ENCODE data around the gene WDR54. TPM values are rescaled to one million over a fixed set of nuclear protein-coding genes. Genes with fewer than 3 reads are reported as not detected.
"Not testable (repeated sequence)": the region's sequence is repeated elsewhere in the genome, so short reads cannot be mapped to it uniquely, and the experiment has no call there.

The WDR54 gene
- total RNA-seq, 4 donors from 2014 or later = 9.6 to 25.2 (median 18.5) TPM

DNA sequence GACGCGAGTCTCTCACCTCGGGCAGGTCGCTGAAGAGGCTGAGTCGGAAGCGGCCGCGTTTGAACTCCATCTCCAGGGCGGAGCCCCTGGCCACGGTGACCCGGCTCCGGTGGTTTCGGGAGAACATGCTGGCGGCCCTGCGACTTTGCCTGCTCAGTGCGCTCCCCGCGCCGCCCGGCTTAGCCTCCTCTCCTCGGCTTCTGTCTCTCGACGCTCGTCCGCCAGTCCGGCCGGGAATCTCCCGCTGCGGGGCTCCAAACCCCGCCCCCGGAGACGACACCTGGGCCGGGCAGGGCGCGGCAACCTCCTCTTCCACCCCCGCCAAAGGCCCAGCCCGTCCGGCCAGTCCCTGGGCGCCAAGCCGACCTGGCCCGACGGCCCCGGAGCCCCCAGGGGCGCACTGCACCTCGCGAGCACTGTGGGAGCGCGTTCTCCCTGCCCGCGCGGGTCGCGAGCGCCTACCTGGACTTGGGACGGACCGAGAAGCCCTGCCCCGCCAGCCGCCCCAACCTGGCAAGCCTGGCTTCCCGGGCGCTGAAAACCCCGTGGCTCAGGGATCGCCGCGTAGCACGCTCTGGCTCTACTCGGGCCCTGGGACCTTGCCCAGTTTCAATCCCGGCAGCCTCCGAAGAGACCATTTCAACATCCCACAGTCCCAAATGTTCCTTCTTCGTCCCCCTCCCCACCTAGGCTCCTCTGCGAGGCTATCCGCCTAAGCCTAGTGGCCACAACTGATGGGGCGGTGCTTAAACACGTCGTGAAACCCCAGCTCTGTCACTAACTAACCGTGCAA lies 20.4 kb downstream of the WDR54 start, which contains the start of gene RTKN:
TSS of gene RTKN (minus strand) at position 248 of the 793 bp plus-strand sequence. CDS start at position 127, 121 bp downstream.
- TF ChIP-seq POLR2A (IDR thresholded peaks at IDR 0.05) = no peak
- TF ChIP-seq EP300 (IDR thresholded peaks at IDR 0.05) = no peak
- TF ChIP-seq, protein P1, sequence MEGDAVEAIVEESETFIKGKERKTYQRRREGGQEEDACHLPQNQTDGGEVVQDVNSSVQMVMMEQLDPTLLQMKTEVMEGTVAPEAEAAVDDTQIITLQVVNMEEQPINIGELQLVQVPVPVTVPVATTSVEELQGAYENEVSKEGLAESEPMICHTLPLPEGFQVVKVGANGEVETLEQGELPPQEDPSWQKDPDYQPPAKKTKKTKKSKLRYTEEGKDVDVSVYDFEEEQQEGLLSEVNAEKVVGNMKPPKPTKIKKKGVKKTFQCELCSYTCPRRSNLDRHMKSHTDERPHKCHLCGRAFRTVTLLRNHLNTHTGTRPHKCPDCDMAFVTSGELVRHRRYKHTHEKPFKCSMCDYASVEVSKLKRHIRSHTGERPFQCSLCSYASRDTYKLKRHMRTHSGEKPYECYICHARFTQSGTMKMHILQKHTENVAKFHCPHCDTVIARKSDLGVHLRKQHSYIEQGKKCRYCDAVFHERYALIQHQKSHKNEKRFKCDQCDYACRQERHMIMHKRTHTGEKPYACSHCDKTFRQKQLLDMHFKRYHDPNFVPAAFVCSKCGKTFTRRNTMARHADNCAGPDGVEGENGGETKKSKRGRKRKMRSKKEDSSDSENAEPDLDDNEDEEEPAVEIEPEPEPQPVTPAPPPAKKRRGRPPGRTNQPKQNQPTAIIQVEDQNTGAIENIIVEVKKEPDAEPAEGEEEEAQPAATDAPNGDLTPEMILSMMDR (IDR thresholded peaks at IDR 0.05) = no peak
- H3K9me3 ChIP-seq = no peaks in the 10 kb centered on the region
- H3K4me3 ChIP-seq = peak within 1 kb of the TSS; percentile 45 to 66 (median 56)
- peak within 1 kb of the TSS; percentile 83 to 94 (median 86) for H3K27ac ChIP-seq
- DNase-seq (ENCODE audit: low spot score in 2 of 2) = peak in 1 of 2 donors; percentile 29
- peaks cover 0 to 70% (median 11%) of the 10 kb centered on the region in 4 donors for H3K4me1 ChIP-seq
- H3K27me3 ChIP-seq = no peaks in the 10 kb centered on the region
- H3K36me3 ChIP-seq = no peaks in the 10 kb centered on the region
- 41 to 52% methylated on average over 36 to 73 of the region's 75 CpGs for WGBS, 2 donors

DNA sequence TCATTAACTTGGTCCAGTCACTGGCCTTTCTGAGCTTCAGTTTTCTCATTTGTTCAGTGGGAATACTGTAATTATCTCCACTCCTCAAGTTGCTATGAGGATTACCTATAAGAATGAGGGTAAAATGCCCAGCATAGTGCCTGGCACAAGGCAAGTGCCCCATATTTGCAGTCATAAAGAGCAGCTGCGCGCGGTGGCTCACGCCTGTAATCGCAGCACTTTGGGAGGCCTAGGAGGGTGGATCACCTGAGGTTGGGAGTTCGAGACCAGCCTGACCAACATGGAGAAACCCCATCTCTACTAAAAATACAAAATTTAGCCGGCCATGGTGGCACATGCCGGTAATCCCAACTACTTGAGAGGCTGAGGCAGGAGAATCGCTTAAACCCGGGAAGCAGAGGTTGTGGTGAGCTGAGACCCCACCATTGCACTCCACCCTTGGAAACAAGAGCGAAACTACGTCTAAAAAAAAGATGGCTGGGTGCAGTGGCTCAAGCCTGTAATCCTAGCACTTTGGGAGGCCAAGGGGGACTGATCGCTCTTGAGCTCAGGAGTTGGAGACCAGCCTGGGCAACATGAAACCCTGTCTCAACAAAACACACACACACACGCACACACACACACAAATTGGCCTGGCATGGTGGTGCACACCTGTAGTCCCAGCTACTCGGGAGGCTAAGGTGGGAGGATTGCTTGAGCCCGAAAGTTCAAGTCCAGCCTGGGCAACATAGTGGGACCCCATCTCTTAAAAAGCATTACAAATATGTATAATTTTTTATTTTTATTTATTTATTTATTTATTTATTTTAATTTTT lies 21.2 kb downstream of the WDR54 start:
- H3K9me3 ChIP-seq; H3K27me3 ChIP-seq; H3K36me3 ChIP-seq; DNase-seq (ENCODE audit: low spot score in 2 of 2): not testable (repeated sequence)
- Histone ChIP-seq H3K4me3 (peak overlapping the region in 2 of 4 donors; percentile 55 to 66), H3K4me1 (peaks cover 0 to 62% (median 11%) of the 10 kb centered on the region in 4 donors), H3K27ac (peak overlapping the region in 3 of 4 donors; percentile 85 to 94 (median 88))
- WGBS, 2 donors = 94 to 95% methylated on average over 16 of the region's 16 CpGs

DNA sequence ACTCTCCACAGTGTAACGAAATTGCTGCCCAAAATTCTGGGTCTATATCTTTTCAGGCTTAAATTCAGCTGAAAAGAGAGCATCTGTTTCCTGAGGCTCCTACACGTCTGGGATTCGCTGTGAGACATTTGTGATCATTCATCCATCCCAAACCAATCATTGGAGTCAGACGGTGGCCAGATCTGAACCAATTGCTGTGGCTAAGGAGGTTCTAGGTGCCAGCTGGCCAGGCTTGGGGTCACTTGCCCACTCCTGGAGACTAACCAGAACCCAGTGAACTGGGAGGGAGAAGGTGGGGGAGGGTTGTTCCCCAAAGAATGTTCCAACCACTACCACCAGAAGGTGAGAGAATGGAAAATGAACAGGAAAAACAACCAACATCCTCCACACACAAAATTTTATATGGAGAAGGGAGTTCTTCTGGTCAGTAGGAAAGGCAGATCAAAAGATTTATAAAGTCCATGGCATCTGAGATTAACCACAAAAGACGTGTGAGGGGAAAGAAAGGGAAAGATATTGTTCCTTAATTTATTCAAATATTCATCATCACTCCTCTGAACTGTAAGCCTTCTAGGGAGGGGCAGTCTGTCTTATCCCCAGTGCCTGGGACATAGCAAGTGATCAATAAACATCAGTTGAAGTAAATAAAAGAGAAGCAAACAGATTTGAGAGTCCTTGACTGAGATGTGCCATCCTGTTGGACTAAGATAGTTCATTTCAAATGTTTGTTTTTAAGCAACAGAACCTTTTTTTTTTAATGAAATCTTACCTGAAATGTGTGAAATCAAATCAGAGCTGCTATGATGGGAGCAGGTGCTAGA lies 23.2 kb downstream of the WDR54 start:
- Histone ChIP-seq H3K4me1 (peaks cover 0 to 41% (median 4%) of the 10 kb centered on the region in 4 donors), H3K4me3 (no peak overlapping the region), H3K36me3 (no peaks in the 10 kb centered on the region), H3K27ac (peak overlapping the region in 2 of 4 donors; percentile 36 to 51), H3K9me3 (no peaks in the 10 kb centered on the region), H3K27me3 (no peaks in the 10 kb centered on the region)
- no peak for TF ChIP-seq EP300 (IDR thresholded peaks at IDR 0.05)
- TF ChIP-seq, protein P1 (IDR thresholded peaks at IDR 0.05) = no peak
- TF ChIP-seq POLR2A (IDR thresholded peaks at IDR 0.05) = no peak
- DNase-seq (ENCODE audit: low spot score in 2 of 2) = no peak
- 27 to 30% methylated on average over 5 of the region's 5 CpGs for WGBS, 2 donors

DNA sequence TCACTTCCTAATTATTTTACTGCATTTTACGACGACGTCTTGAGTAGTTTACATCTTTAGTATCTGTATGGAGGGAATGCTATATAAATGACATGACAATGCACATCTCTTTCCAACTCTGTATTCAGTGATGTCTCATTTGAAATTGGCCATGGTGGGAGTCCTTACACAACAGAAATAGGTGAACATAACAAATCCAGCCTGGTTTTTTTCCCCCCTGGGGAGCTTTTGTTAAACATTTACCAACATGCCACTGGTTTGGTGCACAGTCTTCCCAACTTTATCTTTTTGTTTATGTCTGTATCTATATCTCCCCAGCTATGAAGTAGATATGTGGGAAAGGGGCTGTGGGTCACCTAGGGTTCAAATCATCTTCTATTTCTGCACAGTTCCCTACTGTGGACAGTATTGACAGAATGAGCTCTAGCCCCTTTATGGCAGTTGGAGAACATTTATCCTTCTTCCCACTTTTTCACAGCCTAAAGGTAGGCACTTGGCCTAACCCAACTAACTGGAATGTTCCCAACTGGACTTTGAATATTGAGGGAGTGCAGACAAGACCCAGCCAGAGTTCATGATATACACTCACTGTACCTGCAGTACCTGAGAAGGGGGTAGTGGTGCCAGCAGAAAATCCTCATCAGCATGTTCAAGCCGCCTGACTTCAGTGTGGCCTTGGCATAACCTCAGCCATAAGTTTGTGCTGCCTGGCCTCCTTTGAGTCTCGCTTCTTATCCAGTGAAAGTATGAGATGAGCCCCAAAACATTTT lies 25.9 kb downstream of the WDR54 start:
- no peak overlapping the region for H3K4me3 ChIP-seq
- H3K36me3 ChIP-seq = no peaks in the 10 kb centered on the region
- peaks cover 0 to 14% (median 0%) of the 10 kb centered on the region in 4 donors for H3K4me1 ChIP-seq
- no peak for DNase-seq (ENCODE audit: low spot score in 2 of 2)
- 89 to 92% methylated on average over 5 of the region's 5 CpGs for WGBS, 2 donors
- H3K27ac ChIP-seq = no peak overlapping the region
- TF ChIP-seq, protein P1 (IDR thresholded peaks at IDR 0.05) = no peak
- no peak for TF ChIP-seq EP300 (IDR thresholded peaks at IDR 0.05)
- TF ChIP-seq POLR2A (IDR thresholded peaks at IDR 0.05) = no peak
- no peaks in the 10 kb centered on the region for H3K9me3 ChIP-seq
- H3K27me3 ChIP-seq = no peaks in the 10 kb centered on the region

Measured in tibial nerve (tissue), 4 donors.